Endometrium (tissue), 2 donors: ENCODE measurements around the gene KCNQ1.

Experiments
- FAIRE-seq: peaks from 2 replicates; lab custom pipeline; 2012; peaks lifted over from hg19 to GRCh38; lab: Jason Lieb, UNC
- donor health status: control.
- donor health status: control.

KCNQ1 gene

GRCh38 chr11:2524446-2525165, 79.8 kb downstream of the KCNQ1 start:
- no peak for FAIRE-seq

GRCh38 chr11:2525166-2525861, 80.5 kb downstream of the KCNQ1 start:
- FAIRE-seq, result no peak

- FAIRE-seq, result no peak
Measured at GRCh38 chr11:2525941-2526807, 81.4 kb downstream of the KCNQ1 start.

- no peak for FAIRE-seq
Measured at GRCh38 chr11:2526808-2527381, 82.1 kb downstream of the KCNQ1 start.

DNA sequence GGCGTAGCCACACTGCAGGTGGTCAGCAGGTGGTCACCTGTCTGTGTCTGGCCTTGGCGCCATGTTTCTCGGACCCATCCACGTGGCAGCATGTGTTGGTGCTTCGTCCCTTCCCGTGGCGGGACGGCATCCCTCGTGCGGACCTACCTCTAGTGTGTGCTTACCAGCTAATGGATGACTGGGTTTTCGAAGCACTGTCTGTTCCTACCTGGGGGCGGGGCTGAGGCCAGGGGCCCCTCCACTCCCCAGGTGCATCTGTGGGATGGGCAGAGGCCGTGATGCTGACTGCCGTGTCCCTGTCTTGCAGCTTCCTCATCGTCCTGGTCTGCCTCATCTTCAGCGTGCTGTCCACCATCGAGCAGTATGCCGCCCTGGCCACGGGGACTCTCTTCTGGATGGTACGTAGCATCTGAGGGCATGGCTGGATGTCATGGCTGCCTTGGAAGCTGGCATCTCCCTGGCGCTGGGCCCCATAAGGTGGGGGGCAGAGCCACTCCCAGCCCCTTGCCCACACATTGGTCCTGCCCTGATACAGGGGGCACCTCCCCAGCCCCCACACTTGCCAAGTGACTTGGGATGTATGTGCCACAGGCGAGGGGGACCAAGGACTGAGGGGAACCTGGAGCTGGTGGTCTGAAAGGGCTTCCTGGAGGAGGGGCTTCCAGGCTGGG, 82.9 kb downstream of the KCNQ1 start:
- FAIRE-seq, result no peak

GRCh38 chr11:2528301-2529050, 83.7 kb downstream of the KCNQ1 start:
- no peak for FAIRE-seq

GRCh38 chr11:2529173-2529572, 84.4 kb downstream of the KCNQ1 start:
- FAIRE-seq, result no peak

- FAIRE-seq, result no peak
Measured at GRCh38 chr11:2529636-2530035, 84.8 kb downstream of the KCNQ1 start.

DNA sequence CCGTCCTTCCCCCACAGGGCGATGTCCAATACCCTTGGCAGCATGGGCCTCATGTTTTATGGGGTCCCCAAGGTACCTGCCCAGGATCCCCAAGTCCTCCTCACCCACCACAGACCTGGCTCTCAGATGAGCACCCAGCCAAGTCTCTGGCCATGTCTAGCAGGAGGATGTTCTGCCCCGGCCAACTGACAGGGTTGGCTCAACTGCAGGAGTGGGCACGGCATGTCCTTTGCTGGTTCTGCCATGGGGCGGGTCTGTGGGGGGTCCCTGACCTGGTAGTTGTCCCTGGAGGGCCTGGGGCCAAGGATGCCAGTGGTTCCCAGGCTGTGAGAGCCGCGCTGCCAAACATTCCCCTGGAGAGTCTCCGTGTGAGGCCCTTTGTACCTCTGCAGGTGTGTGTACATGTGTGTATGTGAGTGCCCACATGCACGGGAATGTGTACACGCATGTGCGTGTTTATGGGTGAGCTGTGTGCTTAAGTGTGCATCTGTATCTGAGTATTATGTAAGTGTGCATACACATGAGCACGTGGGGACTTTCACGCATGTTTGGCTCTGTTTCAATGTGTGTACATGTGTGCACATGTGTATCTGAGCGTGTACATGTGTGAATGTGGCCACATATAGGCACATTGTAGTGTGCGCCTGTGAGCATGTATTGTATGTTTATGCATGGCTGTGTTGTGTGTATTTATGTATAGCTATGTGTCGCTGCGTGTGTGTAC, 85.5 kb downstream of the KCNQ1 start:
- no peak for FAIRE-seq

- no peak for FAIRE-seq
Measured at GRCh38 chr11:2530855-2531200, 86.0 kb downstream of the KCNQ1 start.

DNA sequence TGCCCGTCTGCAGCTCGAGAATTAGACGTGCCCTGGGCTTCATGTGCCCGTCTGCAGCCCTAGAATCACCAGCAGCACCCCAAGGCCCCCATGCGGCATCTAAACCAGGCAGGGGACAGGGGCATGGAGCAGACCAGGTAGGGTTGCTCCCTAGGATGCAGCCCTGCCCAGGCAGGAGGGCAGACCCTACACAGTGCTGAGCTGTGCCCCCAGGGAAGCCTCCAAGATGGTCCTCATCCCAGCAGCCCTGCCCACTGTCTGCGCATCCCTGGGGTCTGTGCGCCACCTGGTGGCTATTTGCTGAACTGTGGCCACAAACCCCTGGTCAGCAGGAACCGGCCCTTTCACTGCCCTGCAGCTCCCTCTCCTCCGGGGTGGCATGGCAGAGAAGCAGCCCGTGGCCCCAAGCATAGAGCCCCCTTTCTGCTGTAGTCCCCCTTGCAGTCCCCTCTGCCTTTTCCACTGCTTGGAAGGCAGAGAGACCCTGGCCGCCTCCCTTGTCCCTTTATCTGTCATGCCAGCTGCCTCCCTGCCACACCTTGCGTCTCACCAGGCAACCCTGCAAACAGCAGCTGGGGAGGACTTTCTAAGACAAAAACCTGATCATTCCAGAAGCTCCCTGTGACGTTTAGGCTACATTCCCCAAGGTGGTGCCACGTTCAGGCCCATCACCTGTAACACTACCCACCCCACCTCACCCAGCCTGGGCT, 86.6 kb downstream of the KCNQ1 start:
- FAIRE-seq, result no peak

DNA sequence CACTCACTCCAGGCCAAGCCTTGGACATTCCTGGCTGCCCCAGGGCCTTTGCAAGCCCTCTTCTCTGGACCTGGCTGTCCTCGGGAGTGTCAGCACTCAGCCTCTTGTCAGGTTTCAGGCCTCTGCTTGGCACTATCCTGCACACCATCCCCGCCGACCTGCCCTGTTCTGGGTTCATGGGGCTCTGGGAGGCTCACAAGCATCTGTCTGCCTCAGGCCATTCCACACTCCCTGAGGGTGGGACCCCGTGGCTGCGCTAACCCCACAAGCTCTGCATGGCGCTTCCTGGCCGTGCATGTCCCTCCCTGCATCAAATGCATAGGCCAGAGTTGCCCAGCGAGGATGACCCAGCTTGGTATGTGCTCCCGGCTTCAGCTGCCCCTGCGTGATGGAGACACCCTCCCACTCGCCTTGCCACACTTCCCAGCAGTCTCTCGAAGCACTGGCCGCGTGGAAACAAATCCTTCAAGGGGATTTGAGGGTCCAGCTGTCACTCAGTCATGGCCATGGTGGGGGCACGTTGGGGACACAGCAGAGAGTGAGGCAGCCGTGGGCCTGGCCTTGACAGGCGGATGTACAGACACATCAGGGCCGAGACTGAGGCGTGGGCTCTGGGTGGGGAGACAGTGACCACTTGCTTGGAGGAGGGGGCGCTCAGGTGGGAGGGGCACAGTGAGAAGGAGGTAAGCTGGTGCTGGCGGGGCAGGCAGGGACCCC, 87.3 kb downstream of the KCNQ1 start:
- FAIRE-seq, result no peak

DNA sequence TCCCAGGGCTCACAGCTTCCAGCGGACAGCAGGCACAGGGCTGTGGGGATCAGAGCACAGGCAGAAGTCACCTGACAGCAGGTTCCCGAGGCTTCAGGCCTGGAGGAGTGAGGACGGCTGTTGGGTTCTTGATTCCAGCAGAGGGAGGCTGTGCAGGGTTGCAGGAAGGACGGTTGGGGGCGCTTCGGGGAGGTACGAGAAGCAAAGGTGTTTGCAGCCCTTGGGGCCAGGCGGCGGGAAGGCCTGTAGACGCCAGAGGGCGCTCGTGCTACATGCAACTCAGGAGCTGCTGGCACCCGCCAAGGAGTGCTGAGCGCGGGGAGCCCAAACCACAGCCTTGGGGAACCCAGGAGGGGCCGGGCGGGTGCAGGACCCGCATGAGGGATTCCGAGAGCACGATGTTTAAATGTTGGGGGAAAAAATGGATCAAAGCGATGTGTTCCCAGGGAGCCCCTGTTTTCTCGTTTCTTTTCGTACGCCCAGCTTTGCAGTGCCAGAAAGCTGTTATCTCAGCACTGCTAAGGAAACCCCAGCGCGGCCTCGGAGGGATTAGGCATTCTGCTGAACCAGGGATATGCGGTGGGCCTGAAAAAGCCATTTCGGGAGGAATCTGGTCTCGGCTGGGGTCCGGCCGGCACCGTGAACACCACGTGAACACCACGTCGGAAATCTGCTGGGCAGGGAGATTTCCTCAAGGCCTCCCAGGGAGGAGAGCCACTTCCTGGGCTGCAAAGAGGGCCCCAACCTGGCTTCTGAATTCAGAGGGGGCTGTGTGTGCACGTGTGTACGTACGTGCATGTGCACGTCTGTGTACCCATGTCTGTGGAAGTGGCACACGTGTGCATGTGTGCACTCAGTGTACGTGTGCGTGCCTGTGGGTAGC, 88.1 kb downstream of the KCNQ1 start:
- no peak for FAIRE-seq

DNA sequence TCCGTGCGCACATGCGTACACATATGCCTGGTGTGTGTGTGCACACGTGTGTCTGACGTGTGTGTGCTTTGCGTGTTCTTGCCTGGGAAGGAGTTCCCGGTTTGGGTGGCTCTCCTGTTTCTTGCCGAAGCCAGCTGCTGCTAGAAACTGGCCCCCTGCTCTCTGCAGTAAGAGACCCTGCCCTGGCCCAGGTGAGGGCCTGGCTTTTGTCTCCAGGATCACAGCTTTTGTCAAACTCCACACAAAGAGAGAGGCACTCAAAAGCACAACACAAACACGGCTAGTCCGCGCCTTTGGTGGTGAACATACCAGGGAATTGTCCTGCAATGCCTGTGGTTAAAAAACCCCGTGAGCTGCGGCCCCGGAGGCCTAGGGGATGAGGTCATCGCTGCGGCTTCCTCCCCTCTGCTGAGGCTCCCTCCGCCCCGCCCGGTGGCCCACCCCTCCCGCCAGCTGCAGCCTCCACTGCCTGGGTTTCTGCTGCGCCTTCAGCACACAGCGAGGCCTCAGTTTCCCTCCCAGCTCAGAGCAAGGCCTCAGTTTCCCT, 88.9 kb downstream of the KCNQ1 start:
- FAIRE-seq, result no peak

DNA sequence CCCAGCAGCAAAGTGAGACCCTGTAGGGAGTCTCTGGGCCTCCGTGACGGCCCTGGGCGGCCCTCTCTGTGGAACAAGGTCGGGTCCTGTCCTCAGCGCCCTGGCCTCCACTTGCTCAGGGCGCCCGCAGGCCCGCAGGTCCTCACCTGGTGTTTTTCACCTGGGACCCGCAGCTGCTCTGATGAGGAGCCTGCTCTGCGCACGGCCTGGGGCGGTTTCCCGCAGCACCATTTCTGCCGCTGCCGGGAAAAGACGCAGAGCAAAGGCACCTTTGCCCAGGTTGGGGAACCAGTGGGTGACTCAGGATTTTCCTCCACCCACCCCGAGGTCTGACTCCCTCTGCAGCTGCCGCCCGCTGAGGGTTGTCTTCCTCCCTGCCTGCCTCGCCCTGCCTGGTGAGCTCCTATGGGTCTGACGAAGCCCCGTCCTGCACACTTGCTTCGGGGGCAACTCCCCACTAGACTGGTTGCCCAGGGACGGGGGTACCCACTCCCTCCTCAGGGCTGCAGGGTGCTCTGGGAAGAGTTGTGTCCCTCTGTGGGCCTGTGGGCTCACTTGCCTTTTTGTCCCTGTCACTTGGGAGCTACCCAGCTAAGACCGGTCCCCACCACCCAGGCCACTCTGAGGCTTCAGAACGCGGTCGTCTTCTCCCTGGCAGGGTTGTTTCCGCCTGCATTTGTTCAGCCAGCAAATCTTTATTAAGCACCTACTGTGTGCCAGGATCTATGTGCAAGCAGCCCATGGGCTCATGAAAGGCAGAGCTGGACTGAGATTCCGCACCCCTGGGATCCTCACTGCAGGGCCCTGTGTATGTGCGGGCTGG, 89.5 kb downstream of the KCNQ1 start:
- no peak for FAIRE-seq

- no peak for FAIRE-seq
Measured at GRCh38 chr11:2534957-2535672, 90.3 kb downstream of the KCNQ1 start.
